HEK293 (cell line): ENCODE measurements around the gene HMCN1.

Experiments
- CTCF ChIA-PET: fragments of 350-600 bp; formaldehyde crosslinking; extraction: SDS; loops from one replicate; lab custom pipeline; 2021; ENCODE audit warnings: antibody characterized with exemption; lab: Yijun Ruan, JAX
- POLR2A ChIA-PET: fragments of 300-600 bp; formaldehyde crosslinking; extraction: SDS; loops from one replicate; lab custom pipeline; 2020; ENCODE audit warnings: antibody characterized with exemption, inconsistent platforms; lab: Yijun Ruan, JAX
- H3K27ac ChIP-seq: fragments of 200-500 bp; sonication (Bioruptor generic); 2 replicates; pipeline ENCODE4 v1.5.1; 2014; ENCODE audit warnings: low read depth, low read length, control low read depth, inconsistent platforms; ENCODE audit errors: extremely low read depth
- H3K36me3 ChIP-seq, 2 experiments: fragments of 200-500 bp in 1 of 2; sonication (Bioruptor generic) in 1 of 2; 1 replicate in 1 of 2; 2 replicates in 1 of 2; pipeline ENCODE4 v1.5.1; 2014 to 2017; ENCODE audit warnings: inconsistent platforms in 2 of 2, low read length in 2 of 2; ENCODE audit not compliant: control insufficient read depth in 2 of 2, insufficient read depth in 1 of 2
- H3K4me1 ChIP-seq: fragments of 200-500 bp; sonication (Bioruptor generic); 2 replicates; pipeline ENCODE4 v1.5.1; 2014; ENCODE audit warnings: mild to moderate bottlenecking, low read length, inconsistent platforms; ENCODE audit not compliant: control insufficient read depth, insufficient read depth
- H3K4me3 ChIP-seq: 2 replicates; pipeline ENCODE4 v1.5.1; 2011; ENCODE audit warnings: low read depth, mild to moderate bottlenecking, control low read depth, low read length, moderate library complexity
- H3K9me3 ChIP-seq: fragments of 200-500 bp; sonication (Bioruptor generic); 2 replicates; pipeline ENCODE4 v1.5.1; 2014; ENCODE audit warnings: low read depth, low read length, inconsistent platforms; ENCODE audit not compliant: control insufficient read depth, insufficient read depth
- EGR2 ChIP-seq: fragments of 450-650 bp; formaldehyde crosslinking; IDR thresholded peaks from 2 replicates; pipeline ENCODE4 v1.5.1; 2016; ENCODE audit warnings: low read depth, missing biosample characterization, missing genetic modification characterization
- GLIS1 ChIP-seq: fragments of 450-650 bp; formaldehyde crosslinking; IDR thresholded peaks from 2 replicates; pipeline ENCODE4 v1.5.1; 2016; ENCODE audit warnings: missing biosample characterization, missing genetic modification characterization
- INSM2 ChIP-seq: fragments of 450-650 bp; formaldehyde crosslinking; IDR thresholded peaks from 2 replicates; pipeline ENCODE4 v1.5.1; 2016; ENCODE audit warnings: missing biosample characterization, missing genetic modification characterization
- MZF1 ChIP-seq: fragments of 450-650 bp; formaldehyde crosslinking; IDR thresholded peaks from 2 replicates; pipeline ENCODE4 v1.5.1; 2017; ENCODE audit warnings: missing biosample characterization, missing genetic modification characterization, borderline replicate concordance
- PRDM1 ChIP-seq: fragments of 450-650 bp; formaldehyde crosslinking; IDR thresholded peaks from 2 replicates; pipeline ENCODE4; 2016; ENCODE audit warnings: missing biosample characterization, missing genetic modification characterization
- SALL2 ChIP-seq: fragments of 450-650 bp; formaldehyde crosslinking; IDR thresholded peaks from 2 replicates; pipeline ENCODE4 v1.5.0; 2017; ENCODE audit warnings: missing biosample characterization, mild to moderate bottlenecking, missing genetic modification characterization, borderline replicate concordance
- SCRT1 ChIP-seq: fragments of 450-650 bp; formaldehyde crosslinking; IDR thresholded peaks from 2 replicates; pipeline ENCODE4 v1.5.1; 2016; ENCODE audit warnings: missing biosample characterization, missing genetic modification characterization, borderline replicate concordance
- ZEB2 ChIP-seq: fragments of 450-650 bp; formaldehyde crosslinking; IDR thresholded peaks from 2 replicates; pipeline ENCODE4 v1.5.1; 2016; ENCODE audit warnings: missing biosample characterization, missing genetic modification characterization
- ZIC2 ChIP-seq: fragments of 450-650 bp; formaldehyde crosslinking; IDR thresholded peaks from 2 replicates; pipeline ENCODE4 v1.5.1; 2016; ENCODE audit warnings: missing biosample characterization, missing genetic modification characterization
- ZNF148 ChIP-seq: fragments of 450-650 bp; formaldehyde crosslinking; IDR thresholded peaks from 2 replicates; pipeline ENCODE4 v1.5.0; 2017; ENCODE audit warnings: missing biosample characterization, missing genetic modification characterization, borderline replicate concordance
- ZNF324 ChIP-seq: fragments of 450-650 bp; formaldehyde crosslinking; IDR thresholded peaks from 2 replicates; pipeline ENCODE4 v1.5.1; 2016; ENCODE audit warnings: missing biosample characterization, missing genetic modification characterization
- ZNF473 ChIP-seq: fragments of 450-650 bp; formaldehyde crosslinking; IDR thresholded peaks from 2 replicates; pipeline ENCODE4 v1.5.1; 2017; ENCODE audit warnings: missing biosample characterization, missing genetic modification characterization
- ZNF488 ChIP-seq: fragments of 450-650 bp; formaldehyde crosslinking; IDR thresholded peaks from 2 replicates; pipeline ENCODE4 v1.5.1; 2016; ENCODE audit warnings: missing biosample characterization, missing genetic modification characterization
- ZNF830 ChIP-seq: fragments of 450-650 bp; IDR thresholded peaks from 2 replicates; pipeline ENCODE4 v1.5.0; 2018; ENCODE audit warnings: missing biosample characterization, missing genetic modification characterization, low read depth, mild to moderate bottlenecking, moderate library complexity
- ZSCAN4 ChIP-seq: fragments of 450-650 bp; formaldehyde crosslinking; IDR thresholded peaks from 2 replicates; pipeline ENCODE4 v1.5.1; 2017; ENCODE audit warnings: missing biosample characterization, missing genetic modification characterization
- TF ChIP-seq, protein P1 (sequence below): fragments of 450-650 bp; formaldehyde crosslinking; IDR thresholded peaks from 2 replicates; pipeline ENCODE4 v1.5.1; 2016; ENCODE audit warnings: missing biosample characterization, missing genetic modification characterization
- TF ChIP-seq, protein P2 (sequence below): fragments of 450-650 bp; formaldehyde crosslinking; IDR thresholded peaks from 2 replicates; pipeline ENCODE4 v1.5.1; 2016; ENCODE audit warnings: missing biosample characterization, missing genetic modification characterization, borderline replicate concordance
- TF ChIP-seq, protein P3 (sequence below): fragments of 450-650 bp; formaldehyde crosslinking; IDR thresholded peaks from 2 replicates; pipeline ENCODE4 v1.5.1; 2016; ENCODE audit warnings: missing biosample characterization, missing genetic modification characterization, low read depth

The HMCN1 gene

GRCh38 chr1:185774394-185774793 lies 40.2 kb downstream of the HMCN1 start:
- ChIA-PET CTCF (interaction anchor here (0.7 to 2.1 kb wide), 3 partner anchors 12 to 536 kb away, joined by 3 to 6 read pairs (median 3); no protein-coding TSS in a partner anchor), POLR2A (no interaction called here)
- H3K9me3 ChIP-seq = no peaks in the 10 kb centered on the region
- H3K27ac ChIP-seq = no peak overlapping the region
- H3K4me1 ChIP-seq = peaks cover 6% of the 10 kb centered on the region; the same call in 1 of the 2 replicates
- no peak overlapping the region for H3K4me3 ChIP-seq
- no peaks in the 10 kb centered on the region for H3K36me3 ChIP-seq
- no peak for TF ChIP-seq ZNF148
- TF ChIP-seq, protein P1, sequence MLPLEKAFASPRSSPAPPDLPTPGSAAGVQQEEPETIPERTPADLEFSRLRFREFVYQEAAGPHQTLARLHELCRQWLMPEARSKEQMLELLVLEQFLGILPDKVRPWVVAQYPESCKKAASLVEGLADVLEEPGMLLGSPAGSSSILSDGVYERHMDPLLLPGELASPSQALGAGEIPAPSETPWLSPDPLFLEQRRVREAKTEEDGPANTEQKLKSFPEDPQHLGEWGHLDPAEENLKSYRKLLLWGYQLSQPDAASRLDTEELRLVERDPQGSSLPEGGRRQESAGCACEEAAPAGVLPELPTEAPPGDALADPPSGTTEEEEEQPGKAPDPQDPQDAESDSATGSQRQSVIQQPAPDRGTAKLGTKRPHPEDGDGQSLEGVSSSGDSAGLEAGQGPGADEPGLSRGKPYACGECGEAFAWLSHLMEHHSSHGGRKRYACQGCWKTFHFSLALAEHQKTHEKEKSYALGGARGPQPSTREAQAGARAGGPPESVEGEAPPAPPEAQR (tag by site-specific recombination) = no peak
- TF ChIP-seq, protein P2, sequence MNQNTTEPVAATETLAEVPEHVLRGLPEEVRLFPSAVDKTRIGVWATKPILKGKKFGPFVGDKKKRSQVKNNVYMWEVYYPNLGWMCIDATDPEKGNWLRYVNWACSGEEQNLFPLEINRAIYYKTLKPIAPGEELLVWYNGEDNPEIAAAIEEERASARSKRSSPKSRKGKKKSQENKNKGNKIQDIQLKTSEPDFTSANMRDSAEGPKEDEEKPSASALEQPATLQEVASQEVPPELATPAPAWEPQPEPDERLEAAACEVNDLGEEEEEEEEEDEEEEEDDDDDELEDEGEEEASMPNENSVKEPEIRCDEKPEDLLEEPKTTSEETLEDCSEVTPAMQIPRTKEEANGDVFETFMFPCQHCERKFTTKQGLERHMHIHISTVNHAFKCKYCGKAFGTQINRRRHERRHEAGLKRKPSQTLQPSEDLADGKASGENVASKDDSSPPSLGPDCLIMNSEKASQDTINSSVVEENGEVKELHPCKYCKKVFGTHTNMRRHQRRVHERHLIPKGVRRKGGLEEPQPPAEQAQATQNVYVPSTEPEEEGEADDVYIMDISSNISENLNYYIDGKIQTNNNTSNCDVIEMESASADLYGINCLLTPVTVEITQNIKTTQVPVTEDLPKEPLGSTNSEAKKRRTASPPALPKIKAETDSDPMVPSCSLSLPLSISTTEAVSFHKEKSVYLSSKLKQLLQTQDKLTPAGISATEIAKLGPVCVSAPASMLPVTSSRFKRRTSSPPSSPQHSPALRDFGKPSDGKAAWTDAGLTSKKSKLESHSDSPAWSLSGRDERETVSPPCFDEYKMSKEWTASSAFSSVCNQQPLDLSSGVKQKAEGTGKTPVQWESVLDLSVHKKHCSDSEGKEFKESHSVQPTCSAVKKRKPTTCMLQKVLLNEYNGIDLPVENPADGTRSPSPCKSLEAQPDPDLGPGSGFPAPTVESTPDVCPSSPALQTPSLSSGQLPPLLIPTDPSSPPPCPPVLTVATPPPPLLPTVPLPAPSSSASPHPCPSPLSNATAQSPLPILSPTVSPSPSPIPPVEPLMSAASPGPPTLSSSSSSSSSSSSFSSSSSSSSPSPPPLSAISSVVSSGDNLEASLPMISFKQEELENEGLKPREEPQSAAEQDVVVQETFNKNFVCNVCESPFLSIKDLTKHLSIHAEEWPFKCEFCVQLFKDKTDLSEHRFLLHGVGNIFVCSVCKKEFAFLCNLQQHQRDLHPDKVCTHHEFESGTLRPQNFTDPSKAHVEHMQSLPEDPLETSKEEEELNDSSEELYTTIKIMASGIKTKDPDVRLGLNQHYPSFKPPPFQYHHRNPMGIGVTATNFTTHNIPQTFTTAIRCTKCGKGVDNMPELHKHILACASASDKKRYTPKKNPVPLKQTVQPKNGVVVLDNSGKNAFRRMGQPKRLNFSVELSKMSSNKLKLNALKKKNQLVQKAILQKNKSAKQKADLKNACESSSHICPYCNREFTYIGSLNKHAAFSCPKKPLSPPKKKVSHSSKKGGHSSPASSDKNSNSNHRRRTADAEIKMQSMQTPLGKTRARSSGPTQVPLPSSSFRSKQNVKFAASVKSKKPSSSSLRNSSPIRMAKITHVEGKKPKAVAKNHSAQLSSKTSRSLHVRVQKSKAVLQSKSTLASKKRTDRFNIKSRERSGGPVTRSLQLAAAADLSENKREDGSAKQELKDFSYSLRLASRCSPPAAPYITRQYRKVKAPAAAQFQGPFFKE = no peak
- TF ChIP-seq ZEB2 (tag by site-specific recombination) = no peak
- no peak for TF ChIP-seq ZNF830 (tag by site-specific recombination)
- TF ChIP-seq SALL2 (tag by site-specific recombination) = no peak
- no peak for TF ChIP-seq PRDM1 (tag by site-specific recombination)
- no peak for TF ChIP-seq ZNF473 (tag by site-specific recombination)
- TF ChIP-seq, all 188 proteins: peak for 0

- CTCF ChIA-PET = no interaction called here
- H3K36me3 ChIP-seq = no peaks in the 10 kb centered on the region
- peaks cover 6% of the 10 kb centered on the region; the same call in 1 of the 2 replicates for H3K4me1 ChIP-seq
- no peak overlapping the region for H3K4me3 ChIP-seq
- H3K27ac ChIP-seq = no peak overlapping the region
- no peaks in the 10 kb centered on the region for H3K9me3 ChIP-seq
- POLR2A ChIA-PET = no interaction called here
- TF ChIP-seq EGR2 = no peak
- TF ChIP-seq, protein P3, sequence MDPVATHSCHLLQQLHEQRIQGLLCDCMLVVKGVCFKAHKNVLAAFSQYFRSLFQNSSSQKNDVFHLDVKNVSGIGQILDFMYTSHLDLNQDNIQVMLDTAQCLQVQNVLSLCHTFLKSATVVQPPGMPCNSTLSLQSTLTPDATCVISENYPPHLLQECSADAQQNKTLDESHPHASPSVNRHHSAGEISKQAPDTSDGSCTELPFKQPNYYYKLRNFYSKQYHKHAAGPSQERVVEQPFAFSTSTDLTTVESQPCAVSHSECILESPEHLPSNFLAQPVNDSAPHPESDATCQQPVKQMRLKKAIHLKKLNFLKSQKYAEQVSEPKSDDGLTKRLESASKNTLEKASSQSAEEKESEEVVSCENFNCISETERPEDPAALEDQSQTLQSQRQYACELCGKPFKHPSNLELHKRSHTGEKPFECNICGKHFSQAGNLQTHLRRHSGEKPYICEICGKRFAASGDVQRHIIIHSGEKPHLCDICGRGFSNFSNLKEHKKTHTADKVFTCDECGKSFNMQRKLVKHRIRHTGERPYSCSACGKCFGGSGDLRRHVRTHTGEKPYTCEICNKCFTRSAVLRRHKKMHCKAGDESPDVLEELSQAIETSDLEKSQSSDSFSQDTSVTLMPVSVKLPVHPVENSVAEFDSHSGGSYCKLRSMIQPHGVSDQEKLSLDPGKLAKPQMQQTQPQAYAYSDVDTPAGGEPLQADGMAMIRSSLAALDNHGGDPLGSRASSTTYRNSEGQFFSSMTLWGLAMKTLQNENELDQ (tag by site-specific recombination) = no peak
- no peak for TF ChIP-seq ZNF324 (tag by site-specific recombination)
- no peak for TF ChIP-seq ZEB2 (tag by site-specific recombination)
- TF ChIP-seq GLIS1 = no peak
- no peak for TF ChIP-seq ZIC2 (tag by site-specific recombination)
- no peak for TF ChIP-seq INSM2 (tag by site-specific recombination)
- no peak for TF ChIP-seq SCRT1 (tag by site-specific recombination)
- TF ChIP-seq MZF1 = peak; percentile 97
- TF ChIP-seq ZSCAN4 = no peak
- no peak for TF ChIP-seq ZNF488 (tag by site-specific recombination)
These were observed 41.3 kb downstream of the HMCN1 start for GRCh38 chr1:185775501-185775900.
